ENCODE data around the gene SIX3.

SIX3 gene

GRCh38 chr2:44959855-44960254 is 18.4 kb downstream of the SIX3 start:
- DNase-seq, result no peak

- DNase-seq, result no peak
Observed at GRCh38 chr2:44960871-44961270, 19.4 kb downstream of the SIX3 start.

- no peak for DNase-seq
Observed at GRCh38 chr2:44962176-44962695, 20.7 kb downstream of the SIX3 start.

- DNase-seq, result no peak
Observed at GRCh38 chr2:44964752-44965236, 23.3 kb downstream of the SIX3 start.

GRCh38 chr2:44965684-44966083 is 24.2 kb downstream of the SIX3 start:
- DNase-seq, result no peak

GRCh38 chr2:44967056-44967455 is 25.6 kb downstream of the SIX3 start:
- DNase-seq, result no peak

DNA sequence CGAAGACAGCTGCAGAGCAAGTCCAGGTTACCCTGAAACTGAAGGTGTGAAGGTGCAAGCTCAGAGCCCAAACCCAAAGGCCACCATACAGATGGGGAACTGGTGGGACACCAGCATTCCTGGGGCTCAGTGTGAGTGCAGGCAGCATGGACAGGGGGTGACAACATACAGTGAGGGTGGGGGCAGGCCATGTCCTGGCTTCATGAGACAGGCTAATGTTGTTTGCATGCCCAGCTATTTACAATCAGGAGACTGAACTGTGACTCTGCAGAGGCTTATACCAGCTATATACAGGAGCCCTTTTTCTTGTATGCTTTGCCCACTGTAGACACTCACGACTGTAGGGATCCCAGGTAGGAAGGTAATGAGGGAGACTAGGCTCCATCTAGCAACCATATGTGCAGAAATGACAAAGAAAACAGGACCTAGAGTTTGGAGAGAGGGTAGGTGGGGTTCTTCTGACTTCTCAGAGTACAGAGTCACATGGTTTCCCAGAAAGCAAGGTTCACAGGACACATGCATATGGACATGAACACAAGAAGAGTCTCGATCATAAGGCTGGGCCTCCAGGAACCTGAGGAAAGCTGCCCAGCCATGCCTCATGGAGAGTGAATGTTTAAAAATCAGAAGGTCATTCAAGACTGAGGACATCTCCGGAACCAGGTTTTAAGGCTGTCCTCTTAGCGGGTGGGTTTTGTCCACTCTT is 26.4 kb downstream of the SIX3 start:
- no peak for DNase-seq

- no peak for DNase-seq
Observed at GRCh38 chr2:44969936-44970335, 28.4 kb downstream of the SIX3 start.

DNA sequence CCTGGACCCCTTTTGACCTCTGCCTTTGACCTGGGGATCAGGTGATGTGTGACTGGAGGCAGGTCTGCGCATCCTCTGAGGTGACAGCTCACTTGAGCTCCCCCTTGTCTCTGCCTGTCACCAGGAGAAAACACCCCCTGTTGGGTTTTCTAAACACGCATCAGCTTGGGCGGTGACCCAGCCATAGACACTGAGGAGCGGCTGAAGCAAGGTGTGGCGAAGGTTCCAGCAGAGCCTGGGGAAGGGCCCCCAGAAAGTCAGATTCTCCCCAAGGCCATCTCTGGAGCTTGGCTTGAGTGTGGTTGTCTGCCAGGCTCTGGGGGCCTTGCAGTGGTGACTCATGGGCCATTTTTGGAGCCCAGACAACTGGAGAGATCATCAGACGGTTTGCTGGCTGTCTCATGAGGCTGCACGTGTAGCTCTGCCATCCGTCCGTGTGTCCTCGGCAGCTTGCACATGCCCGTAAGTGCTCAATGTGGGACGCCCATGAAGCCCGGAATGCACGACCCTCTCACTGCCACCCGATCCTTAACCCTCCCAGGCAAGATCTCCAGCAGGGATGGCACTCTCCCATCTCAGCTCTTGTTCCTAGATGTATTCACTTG is 29.4 kb downstream of the SIX3 start:
- no peak for DNase-seq

DNA sequence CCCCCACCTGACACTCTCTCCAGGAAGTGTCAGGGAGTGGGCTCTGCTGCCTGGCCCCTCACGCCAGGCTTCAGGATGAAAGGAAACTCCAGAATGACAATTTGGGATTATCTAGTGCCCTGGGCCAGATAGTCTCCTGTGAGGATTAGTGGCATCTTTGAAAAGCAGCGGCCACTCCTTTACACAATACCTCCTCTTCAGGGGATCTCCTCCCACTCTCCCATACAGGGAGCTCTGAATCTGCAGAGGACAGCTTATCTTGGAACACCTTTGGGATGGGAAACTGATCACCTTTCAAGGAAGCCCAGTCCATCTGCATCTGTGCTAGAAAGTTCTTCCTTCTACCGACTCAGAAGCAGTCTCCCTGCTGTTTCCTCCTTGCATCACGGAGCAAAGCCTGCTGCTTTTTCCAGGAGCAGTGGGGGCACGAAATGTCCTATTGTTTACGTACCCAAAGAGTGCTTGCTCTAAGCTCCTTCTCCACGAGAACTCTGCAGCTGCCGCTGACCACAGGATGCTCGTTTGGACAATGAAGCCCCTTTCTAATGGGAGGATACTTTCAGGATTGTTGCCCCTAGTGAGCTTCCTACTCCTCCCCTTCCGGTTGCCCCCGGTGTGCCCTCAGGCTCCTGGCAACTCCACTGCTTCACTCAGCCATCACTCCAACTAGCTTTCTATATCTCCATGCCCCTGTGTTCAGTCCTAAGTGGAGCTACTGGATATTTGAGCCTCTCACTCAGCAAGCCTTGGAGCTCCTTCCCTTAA is 31.5 kb downstream of the SIX3 start:
- DNase-seq, result no peak

DNA sequence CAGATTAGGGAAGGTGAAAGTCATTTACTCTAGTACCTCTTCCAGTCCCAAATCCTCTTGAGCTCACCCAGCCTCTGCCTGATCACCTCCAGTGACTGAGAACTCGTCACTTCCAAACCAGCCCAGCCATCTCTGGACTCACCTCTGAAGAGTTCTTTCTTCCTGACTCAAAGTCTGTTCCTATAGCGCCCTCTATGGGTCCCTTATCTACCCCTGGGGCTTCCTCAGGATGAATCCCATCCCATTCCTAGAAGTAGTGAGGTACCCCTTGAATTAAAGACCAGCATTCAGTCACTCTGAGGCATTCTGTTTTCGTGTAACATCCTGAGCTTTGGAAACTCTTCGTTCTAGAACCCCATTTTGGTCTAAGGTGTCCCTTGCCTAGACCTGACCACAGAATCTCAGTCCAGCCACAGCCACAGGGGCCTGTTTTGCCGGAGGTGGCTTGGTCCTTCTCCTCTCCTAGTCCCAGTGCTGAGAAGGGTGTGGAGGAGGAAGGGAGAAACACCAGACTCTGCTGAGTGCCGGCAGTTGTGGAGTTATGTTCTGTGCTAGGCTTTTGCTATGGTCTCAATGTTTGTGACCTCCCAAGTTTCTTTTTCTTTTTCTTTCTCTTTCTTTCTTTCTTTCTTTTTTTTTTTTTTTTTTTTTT is 32.7 kb downstream of the SIX3 start:
- DNase-seq, result no peak

DNA sequence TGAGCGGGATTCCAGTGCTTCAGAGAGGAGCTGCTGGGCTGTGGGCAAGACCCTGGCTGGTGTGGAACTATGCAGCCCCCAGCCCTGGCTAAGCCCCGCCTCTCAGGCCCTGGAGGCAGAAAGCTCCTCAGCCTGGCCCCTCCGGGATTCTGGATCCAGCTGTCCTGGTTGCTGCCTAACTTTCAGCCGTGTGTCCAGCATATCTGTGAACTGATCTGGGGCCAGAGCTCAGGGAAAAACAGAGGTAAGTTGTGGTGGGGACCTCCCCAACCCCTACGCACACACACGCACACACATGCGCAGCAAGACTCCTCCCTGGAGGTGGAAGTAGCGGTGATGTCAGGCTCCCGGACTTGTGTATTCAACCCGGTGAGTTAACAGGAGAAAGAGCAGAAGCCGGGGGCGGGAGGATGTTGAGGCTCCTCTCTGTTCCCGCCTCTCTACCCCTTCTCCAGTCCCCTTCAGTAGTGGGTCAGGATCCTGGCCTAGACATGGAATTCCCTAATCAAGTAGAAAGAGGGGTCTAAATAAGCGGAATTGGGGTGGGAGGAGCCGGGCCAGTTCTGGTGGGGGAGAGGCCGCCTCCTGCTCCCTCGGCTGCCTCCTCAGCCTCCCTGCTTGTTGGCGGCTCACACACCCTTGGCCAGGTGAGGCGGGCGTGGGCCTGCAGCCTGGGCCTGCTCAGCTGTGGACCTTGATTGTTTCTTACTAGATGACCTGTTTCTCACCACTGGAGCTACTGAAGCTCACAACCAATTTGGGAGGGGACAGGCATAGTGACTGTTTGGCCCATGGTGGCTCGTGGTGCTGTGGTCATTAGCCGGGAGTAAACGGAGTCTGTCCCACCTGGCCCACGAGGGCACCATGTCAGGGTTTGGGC is 34.3 kb downstream of the SIX3 start:
- no peak for DNase-seq

DNA sequence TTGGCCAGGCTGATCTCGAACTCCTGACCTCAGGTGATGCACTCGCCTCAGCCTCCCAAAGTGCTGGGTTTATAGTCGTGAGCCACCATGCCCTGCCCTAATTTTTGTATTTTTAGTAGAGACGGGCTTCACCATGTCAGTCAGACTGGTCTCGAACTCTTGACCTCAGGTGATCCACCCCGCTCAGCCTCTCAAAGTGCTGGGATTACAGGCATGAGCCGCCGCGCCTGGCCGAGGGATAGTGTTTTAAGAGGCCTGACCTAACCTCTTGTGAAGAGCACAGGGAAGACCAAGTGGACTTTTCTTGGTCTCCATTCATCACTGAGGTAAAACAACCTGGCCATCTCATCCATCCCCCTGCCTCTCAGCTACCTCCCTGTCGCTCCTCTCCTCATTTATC is 38.1 kb downstream of the SIX3 start:
- DNase-seq, result no peak

DNA sequence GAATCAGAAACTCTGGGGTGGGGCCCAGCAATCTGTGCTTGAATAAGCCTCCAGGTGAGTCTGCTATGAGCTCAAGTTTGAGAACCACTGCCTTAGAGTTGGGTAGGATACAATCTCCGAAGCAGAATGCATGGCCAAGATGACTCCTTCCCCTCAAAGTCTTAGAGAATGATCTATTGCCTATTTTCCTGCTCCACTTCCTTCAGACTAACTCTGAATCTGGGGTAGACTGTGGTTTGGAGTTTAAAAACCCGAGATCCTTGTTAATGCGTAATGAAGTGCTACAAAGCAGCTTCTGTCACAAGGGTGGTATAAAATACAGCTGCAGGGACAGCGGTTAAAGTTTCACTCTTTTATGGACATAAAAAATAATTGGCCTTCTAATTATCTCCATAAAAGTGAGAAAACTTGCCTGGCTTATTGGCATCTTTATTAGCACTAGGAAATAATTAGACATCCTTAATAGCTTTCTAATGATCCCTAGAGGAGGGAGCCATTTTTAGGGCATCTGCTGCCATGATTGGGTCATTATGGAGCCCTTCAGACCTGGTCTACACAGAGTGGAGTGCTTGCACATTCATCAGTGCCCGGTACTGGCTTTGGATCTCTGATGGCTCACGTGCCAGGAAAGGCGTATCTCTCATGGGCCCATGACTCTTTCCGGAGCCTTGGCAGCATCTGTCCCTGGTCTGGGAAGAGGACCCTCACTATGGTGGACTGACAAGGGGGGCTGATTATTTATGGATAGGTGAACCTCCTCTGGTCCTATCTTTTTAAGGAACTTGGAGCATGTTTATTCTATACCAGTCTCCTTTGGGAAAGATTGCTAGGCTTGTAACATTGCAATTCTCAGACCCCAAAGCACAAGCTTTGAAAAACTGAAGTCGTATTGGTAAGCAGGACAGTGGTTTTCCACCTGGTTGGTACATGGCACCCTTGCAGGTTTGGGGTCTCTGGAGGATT is 39.5 kb downstream of the SIX3 start:
- no peak for DNase-seq

- peak; percentile 33 for DNase-seq
Observed at GRCh38 chr2:44981714-44982108, 40.2 kb downstream of the SIX3 start.

DNA sequence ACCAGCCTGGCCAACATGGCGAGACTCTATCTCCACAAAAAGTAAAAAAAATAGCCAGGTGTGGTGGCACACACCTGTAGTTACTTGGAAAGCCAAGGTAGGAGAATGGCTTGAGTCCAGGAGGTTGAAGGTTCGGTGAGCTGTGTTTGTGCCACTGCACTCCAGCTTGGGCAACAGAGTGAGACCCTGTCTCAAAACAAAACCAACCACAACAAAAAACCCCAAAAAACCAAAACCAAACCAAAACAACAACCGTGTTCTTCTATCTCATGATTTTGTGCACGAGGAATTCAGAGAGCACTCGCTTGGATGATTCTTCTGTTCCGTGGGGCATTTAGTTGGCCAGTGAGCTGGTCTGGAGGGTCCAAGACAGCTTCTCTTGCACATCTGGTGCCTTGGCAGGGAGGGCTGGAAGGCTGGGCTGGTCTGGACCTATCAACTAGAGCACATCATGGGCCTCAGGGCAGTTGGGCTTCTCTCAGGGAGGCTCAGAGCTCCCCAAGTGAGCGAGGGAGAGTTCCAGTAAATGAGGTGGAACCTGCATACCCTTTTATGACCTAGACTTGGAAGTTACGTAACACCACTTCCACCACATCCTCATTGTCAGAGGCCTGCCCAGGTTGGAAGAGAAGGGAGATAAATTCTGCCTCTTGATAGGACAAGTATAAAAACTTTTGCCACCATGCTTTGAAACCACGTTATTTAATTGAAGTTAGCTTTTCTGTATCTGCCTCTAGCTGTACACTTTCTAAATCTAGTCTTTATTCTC is 42.5 kb downstream of the SIX3 start:
- no peak for DNase-seq

GRCh38 chr2:44989176-44989575 is 47.7 kb downstream of the SIX3 start:
- no peak for DNase-seq

GRCh38 chr2:44994377-44994776 is 52.9 kb downstream of the SIX3 start:
- no peak for DNase-seq

Data from activated effector memory CD4-positive, alpha-beta T cell treated with Interleukin-2 at 50 U/mL for 16 hours (primary cell).